ENCODE measurements around the gene WDR12. TPM values are rescaled to one million over a fixed set of nuclear protein-coding genes. Genes with fewer than 3 reads are reported as not detected.

Gene WDR12
- total and polyA plus RNA-seq, 2 of the 13 experiments (the other 11 are each of a cell fraction or from before 2014, with no cell fraction given) = 94.4 to 216 TPM

- ChIA-PET CTCF (ENCODE audit: low intra/inter-chr PET ratio, low total read pairs) (no interaction called here), POLR2A (interaction anchor here (1.4 kb wide), 1 partner anchor 26 kb away, joined by 4 read pairs; the partner anchor contains the start of genes CARF and WDR12)
- no peaks in the 10 kb centered on the region for H3K79me2 ChIP-seq (ENCODE audit: insufficient read depth, low read length)
- H3K27ac ChIP-seq (ENCODE audit: extremely low read length, insufficient read depth, low read length) = no peak overlapping the region
- DNase-seq (ENCODE audit: low spot score) = no peak
- H3K4me3 ChIP-seq (replicated peaks in 1 of 3; ENCODE audit: insufficient read depth in 1 of 3, low read depth in 2 of 3, low read length in 3 of 3) = no peak overlapping the region
- in situ Hi-C loops (cut with HindIII; ENCODE audit: extremely low pct_ligation_motif_present, low pct_unique_long_range_greater_than_20kb) = no loop called here
- H3K9ac ChIP-seq (ENCODE audit: insufficient read depth, low read depth, low read length) = no peak overlapping the region
- H3K36me3 ChIP-seq (replicated peaks in 1 of 2; ENCODE audit: control insufficient read depth in 1 of 2, insufficient read depth in 2 of 2, low read length in 2 of 2) = peaks cover 25 to 85% of the 10 kb centered on the region in 2 experiments
- no TSS peak for BruUV-seq (replicated peaks)
- 95% methylated on average over 7 of the region's 7 CpGs for WGBS (ENCODE audit: low lambda C conversion rate)
- no peak overlapping the region for H2AFZ ChIP-seq (ENCODE audit: low read length)
- TF ChIP-seq ARNT (IDR thresholded peaks at IDR 0.05) (no peak), GPN1 (CRISPR knock-in tag; IDR thresholded peaks at IDR 0.05; ENCODE audit: borderline replicate concordance) (no peak), PHF5A (CRISPR knock-in tag; IDR thresholded peaks at IDR 0.05; ENCODE audit: low read depth, unreplicated experiment) (no peak), MEF2D (CRISPR knock-in tag; IDR thresholded peaks at IDR 0.05) (no peak), ZNF768 (CRISPR knock-in tag; IDR thresholded peaks at IDR 0.05) (no peak), RBM22 (optimal IDR thresholded peaks at IDR 0.05; ENCODE audit: low read length) (no peak)
- no peaks in the 10 kb centered on the region for H3K9me3 ChIP-seq (ENCODE audit: low read length)
- H3K4me2 ChIP-seq (ENCODE audit: low read depth, low read length) = no peak overlapping the region
- no peak for ATAC-seq
- intact Hi-C loops (cut with micrococcal nuclease; ENCODE audit: unreplicated experiment) = no loop called here
- H3K27me3 ChIP-seq (ENCODE audit: control insufficient read depth in 1 of 2, insufficient read depth in 2 of 2, low read length in 2 of 2) = no peaks in the 10 kb centered on the region
- H3K4me1 ChIP-seq (ENCODE audit: insufficient read depth, low read length) = peaks cover 10% of the 10 kb centered on the region
- no peak for FAIRE-seq
- H4K20me1 ChIP-seq (ENCODE audit: insufficient read depth, low read length) = no peaks in the 10 kb centered on the region
Observed at GRCh38 chr2:202885190-202885589, 26.3 kb downstream of the WDR12 start.

- 96% methylated on average over 5 of the region's 5 CpGs for WGBS (ENCODE audit: low lambda C conversion rate)
- no peaks in the 10 kb centered on the region for H3K79me2 ChIP-seq (ENCODE audit: insufficient read depth, low read length)
- H3K4me2 ChIP-seq (ENCODE audit: low read depth, low read length) = no peak overlapping the region
- ATAC-seq (no peak; the same call in 2 of the 3 replicates), DNase-seq (ENCODE audit: low spot score) (no peak), FAIRE-seq (no peak)
- H3K9ac ChIP-seq (ENCODE audit: insufficient read depth, low read depth, low read length) = no peak overlapping the region
- H3K27ac ChIP-seq (ENCODE audit: extremely low read length, insufficient read depth, low read length) = no peak overlapping the region
- H3K9me3 ChIP-seq (ENCODE audit: low read length) = no peaks in the 10 kb centered on the region
- H3K4me1 ChIP-seq (ENCODE audit: insufficient read depth, low read length) = peaks cover 10% of the 10 kb centered on the region
- peaks cover 20 to 85% of the 10 kb centered on the region in 2 experiments for H3K36me3 ChIP-seq (replicated peaks in 1 of 2; ENCODE audit: control insufficient read depth in 1 of 2, insufficient read depth in 2 of 2, low read length in 2 of 2)
- in situ Hi-C loops (cut with HindIII; ENCODE audit: extremely low pct_ligation_motif_present, low pct_unique_long_range_greater_than_20kb) (no loop called here), intact Hi-C loops (cut with micrococcal nuclease; ENCODE audit: unreplicated experiment) (no loop called here)
- no peak overlapping the region for H3K4me3 ChIP-seq (replicated peaks in 1 of 3; ENCODE audit: insufficient read depth in 1 of 3, low read depth in 2 of 3, low read length in 3 of 3)
- no peak overlapping the region for H2AFZ ChIP-seq (ENCODE audit: low read length)
- ChIA-PET CTCF (ENCODE audit: low intra/inter-chr PET ratio, low total read pairs) (no interaction called here), POLR2A (no interaction called here)
- no peaks in the 10 kb centered on the region for H4K20me1 ChIP-seq (ENCODE audit: insufficient read depth, low read length)
- no TSS peak for BruUV-seq (replicated peaks)
- no peaks in the 10 kb centered on the region for H3K27me3 ChIP-seq (ENCODE audit: control insufficient read depth in 1 of 2, insufficient read depth in 2 of 2, low read length in 2 of 2)
- TF ChIP-seq ZFP62 (CRISPR knock-in tag; IDR thresholded peaks at IDR 0.05) (no peak), ZNF614 (CRISPR knock-in tag; IDR thresholded peaks at IDR 0.05; ENCODE audit: borderline replicate concordance) (no peak), ARNT2 (CRISPR knock-in tag; IDR thresholded peaks at IDR 0.05; ENCODE audit: low read depth) (no peak), REXO4 (CRISPR knock-in tag; IDR thresholded peaks at IDR 0.05; ENCODE audit: borderline replicate concordance) (no peak), ONECUT2 (CRISPR knock-in tag; IDR thresholded peaks at IDR 0.05) (no peak), ZNF17 (CRISPR knock-in tag; IDR thresholded peaks at IDR 0.05) (no peak), BATF2 (CRISPR knock-in tag; IDR thresholded peaks at IDR 0.05) (no peak), SRSF9 (IDR thresholded peaks at IDR 0.05; ENCODE audit: borderline replicate concordance, insufficient read depth, low read depth, low read length, poor library complexity, severe bottlenecking) (no peak), ZNF333 (CRISPR knock-in tag; IDR thresholded peaks at IDR 0.05; ENCODE audit: borderline replicate concordance) (no peak), PCBP2 (optimal IDR thresholded peaks at IDR 0.05; ENCODE audit: low read depth, low read length, poor library complexity, severe bottlenecking) (no peak), ZNF841 (CRISPR knock-in tag; IDR thresholded peaks at IDR 0.05; ENCODE audit: borderline replicate concordance) (no peak), ZFP82 (CRISPR knock-in tag; IDR thresholded peaks at IDR 0.05; ENCODE audit: borderline replicate concordance) (no peak), GZF1 (CRISPR knock-in tag; IDR thresholded peaks at IDR 0.05) (no peak), MBNL3 (CRISPR knock-in tag; conservative IDR thresholded peaks at IDR 0.05) (no peak), SRY (CRISPR knock-in tag; IDR thresholded peaks at IDR 0.05) (no peak)
Observed at GRCh38 chr2:202883987-202884675, 27.3 kb downstream of the WDR12 start.
